22Rv1 (cell line): ENCODE data around the gene DLG1.
"Not testable (repeated sequence)": the region's sequence is repeated elsewhere in the genome, so short reads cannot be mapped to it uniquely, and the experiment has no call there.

Experiments
- H3K27ac ChIP-seq: fragments of 450-650 bp; 2 replicates; pipeline ENCODE4 v1.5.1; 2017
- ZFX ChIP-seq: fragments of 450-650 bp; IDR thresholded peaks from 2 replicates; pipeline ENCODE4 v1.6.1; 2017; ENCODE audit warnings: antibody characterized with exemption, borderline replicate concordance
- TF ChIP-seq, protein P1 (sequence below): fragments of 450-650 bp; IDR thresholded peaks from 2 replicates; pipeline ENCODE4 v1.5.1; 2017; ENCODE audit warnings: mild to moderate bottlenecking

DLG1 gene

GRCh38 chr3:197203714-197204146 is 94.7 kb downstream of the DLG1 start:
- no peak overlapping the region for H3K27ac ChIP-seq
- TF ChIP-seq, protein P1, sequence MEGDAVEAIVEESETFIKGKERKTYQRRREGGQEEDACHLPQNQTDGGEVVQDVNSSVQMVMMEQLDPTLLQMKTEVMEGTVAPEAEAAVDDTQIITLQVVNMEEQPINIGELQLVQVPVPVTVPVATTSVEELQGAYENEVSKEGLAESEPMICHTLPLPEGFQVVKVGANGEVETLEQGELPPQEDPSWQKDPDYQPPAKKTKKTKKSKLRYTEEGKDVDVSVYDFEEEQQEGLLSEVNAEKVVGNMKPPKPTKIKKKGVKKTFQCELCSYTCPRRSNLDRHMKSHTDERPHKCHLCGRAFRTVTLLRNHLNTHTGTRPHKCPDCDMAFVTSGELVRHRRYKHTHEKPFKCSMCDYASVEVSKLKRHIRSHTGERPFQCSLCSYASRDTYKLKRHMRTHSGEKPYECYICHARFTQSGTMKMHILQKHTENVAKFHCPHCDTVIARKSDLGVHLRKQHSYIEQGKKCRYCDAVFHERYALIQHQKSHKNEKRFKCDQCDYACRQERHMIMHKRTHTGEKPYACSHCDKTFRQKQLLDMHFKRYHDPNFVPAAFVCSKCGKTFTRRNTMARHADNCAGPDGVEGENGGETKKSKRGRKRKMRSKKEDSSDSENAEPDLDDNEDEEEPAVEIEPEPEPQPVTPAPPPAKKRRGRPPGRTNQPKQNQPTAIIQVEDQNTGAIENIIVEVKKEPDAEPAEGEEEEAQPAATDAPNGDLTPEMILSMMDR = no peak
- no peak for TF ChIP-seq ZFX

- no peak overlapping the region for H3K27ac ChIP-seq
- TF ChIP-seq ZFX = no peak
- TF ChIP-seq, protein P1 = no peak
These were observed 95.7 kb downstream of the DLG1 start for GRCh38 chr3:197202694-197203093.

- TF ChIP-seq ZFX = no peak
- TF ChIP-seq, protein P1 = no peak
These were observed 96.5 kb downstream of the DLG1 start for GRCh38 chr3:197201791-197202452.

GRCh38 chr3:197200856-197201255 is 97.6 kb downstream of the DLG1 start:
- H3K27ac ChIP-seq = not testable (repeated sequence)

More at GRCh38 chr3:197201791-197202452, 96.5 kb downstream of the DLG1 start:
- no peak overlapping the region for H3K27ac ChIP-seq

DNA sequence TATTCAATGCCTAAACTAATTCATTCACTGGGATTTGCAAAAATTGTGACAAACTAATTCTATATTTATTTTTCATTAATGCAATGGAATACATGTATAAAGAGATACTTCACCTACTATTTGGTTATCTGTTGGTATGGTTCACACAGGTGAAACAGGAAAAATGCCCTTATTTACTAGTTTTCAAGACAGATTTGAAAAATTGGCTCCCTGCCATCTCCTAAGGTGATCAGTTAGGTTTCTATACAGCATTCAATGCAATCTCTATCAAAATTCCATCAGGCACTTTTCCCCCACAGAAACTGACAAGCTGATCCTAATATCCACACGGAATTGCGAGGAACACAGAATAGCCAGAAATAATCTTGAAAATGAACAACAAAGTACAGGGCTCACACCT is 101.1 kb downstream of the DLG1 start:
- TF ChIP-seq ZFX = no peak
- TF ChIP-seq, protein P1 = no peak
- no peak overlapping the region for H3K27ac ChIP-seq

DNA sequence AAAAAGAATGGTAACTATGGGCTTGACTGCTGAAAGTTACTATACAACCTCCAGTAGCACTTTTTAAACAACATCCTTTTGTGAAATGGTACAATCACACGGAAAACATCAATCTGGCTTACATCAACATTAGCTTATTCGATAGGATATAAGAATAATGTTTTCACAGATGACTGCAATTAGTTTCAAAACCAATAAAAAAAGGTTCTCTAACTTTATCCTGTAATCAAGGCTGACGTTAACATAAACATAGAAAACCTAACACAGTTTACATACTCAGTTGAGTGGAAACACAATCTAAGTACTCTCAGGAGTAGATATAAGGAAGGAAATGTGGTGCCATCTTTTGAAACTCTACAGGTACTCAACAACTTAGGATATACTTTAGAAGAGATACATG is 102.2 kb downstream of the DLG1 start:
- TF ChIP-seq ZFX = no peak
- TF ChIP-seq, protein P1 = no peak
- H3K27ac ChIP-seq = no peak overlapping the region

DNA sequence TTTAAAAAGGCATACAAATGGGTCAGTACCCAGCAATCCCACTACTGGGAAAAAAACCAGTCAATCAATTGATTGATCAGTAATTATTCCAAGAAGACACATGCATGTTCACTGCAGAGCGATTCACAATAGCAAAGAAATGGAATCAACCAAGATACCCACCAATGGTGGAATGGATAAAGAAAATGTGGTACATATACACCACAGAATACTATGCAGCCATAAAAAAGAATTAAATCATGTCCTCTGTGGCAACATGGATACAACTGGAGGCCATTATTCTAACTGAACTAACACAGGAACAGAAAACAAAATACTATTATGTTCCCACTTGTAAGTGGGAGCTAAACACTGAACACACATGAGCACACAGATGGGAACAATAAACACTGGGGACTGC is 103.1 kb downstream of the DLG1 start:
- TF ChIP-seq ZFX = no peak
- TF ChIP-seq, protein P1 = no peak
- no peak overlapping the region for H3K27ac ChIP-seq

- H3K27ac ChIP-seq = not testable (repeated sequence)
These were observed 104.7 kb downstream of the DLG1 start for GRCh38 chr3:197193759-197194158.
